Activated CD8-positive, alpha-beta T cell treated with anti-CD3 and anti-CD28 coated beads, Interleukin-2, amount 10 ng/mL, durations not matched to agents 7 days and 5 days (primary cell): ENCODE data around the gene TMEM151A. TPM values are rescaled to one million over a fixed set of nuclear protein-coding genes. Genes with fewer than 3 reads are reported as not detected.

Experiments used
- ATAC-seq: fragments of 150-1000 bp; cut with Tn5 transposase; one replicate; pipeline ENCODE4 v1.10.0; 2021; ENCODE audit warnings: moderate library complexity
- CTCF ChIA-PET: fragments of 350-600 bp; sonication (Branson Sonifier 250); formaldehyde crosslinking; loops from one replicate; lab custom pipeline; 2021; ENCODE audit warnings: antibody characterized with exemption; lab: Charles Lee
- POLR2A ChIA-PET: fragments of 350-600 bp; sonication (Branson Sonifier 250); formaldehyde crosslinking; loops from one replicate; lab custom pipeline; 2021; ENCODE audit warnings: antibody characterized with exemption; lab: Charles Lee
- DNase-seq: peaks from one replicate; pipeline ENCODE4 v3.0.0-alpha.2; 2020
- H3K27ac Mint-ChIP-seq: one replicate; pipeline ENCODE4 v1.8.0; 2021; ENCODE audit warnings: mild to moderate bottlenecking, mixed read lengths
- H3K27me3 Mint-ChIP-seq: one replicate; pipeline ENCODE4 v1.8.0; 2021; ENCODE audit warnings: low read depth, mixed read lengths
- H3K36me3 Mint-ChIP-seq: one replicate; pipeline ENCODE4 v1.8.0; 2021; ENCODE audit warnings: low read depth, mixed read lengths
- H3K4me1 Mint-ChIP-seq: one replicate; pipeline ENCODE4 v1.8.0; 2021; ENCODE audit warnings: low read depth, mixed read lengths
- H3K4me3 Mint-ChIP-seq: one replicate; pipeline ENCODE4 v1.8.0; 2021; ENCODE audit warnings: mild to moderate bottlenecking, mixed read lengths
- H3K9me3 Mint-ChIP-seq: one replicate; pipeline ENCODE4 v1.8.0; 2022; ENCODE audit warnings: mixed read lengths; ENCODE audit not compliant: insufficient read depth
- total RNA-seq, 2 experiments: library from RNA; stranded (reverse); gene quantifications; one replicate each; pipeline ENCODE4 v1.2.3, GENCODE V29; 2021

The TMEM151A gene
- total RNA-seq, 2 experiments from 2014 or later = not detected

GRCh38 chr11:66259956-66260355 lies 31.7 kb upstream of the TMEM151A start:
- POLR2A ChIA-PET = interaction anchor here (0.7 to 0.9 kb wide), 2 partner anchors 21 to 39 kb away, joined by 3 read pairs; no protein-coding TSS in a partner anchor
- DNase-seq (no peak), ATAC-seq (no peak)
- Mint-ChIP-seq H3K9me3 (no peaks in the 10 kb centered on the region), H3K27ac (peak overlapping the region; percentile 32), H3K27me3 (no peaks in the 10 kb centered on the region), H3K4me3 (no peak overlapping the region), H3K4me1 (peaks cover 37% of the 10 kb centered on the region), H3K36me3 (peaks cover 45% of the 10 kb centered on the region)
- CTCF ChIA-PET = interaction anchor here (1.0 to 3.8 kb wide), 5 partner anchors 22 to 192 kb away, joined by 4 to 15 read pairs (median 6); partner anchors contain the start of gene YIF1A

GRCh38 chr11:66261578-66261977 lies 30.1 kb upstream of the TMEM151A start:
- no peak overlapping the region for H3K27ac Mint-ChIP-seq

GRCh38 chr11:66262191-66262590 lies 29.5 kb upstream of the TMEM151A start:
- ATAC-seq (no peak), DNase-seq (no peak)
- H3K27ac Mint-ChIP-seq = no peak overlapping the region
- peaks cover 51% of the 10 kb centered on the region for H3K36me3 Mint-ChIP-seq
- no peaks in the 10 kb centered on the region for H3K9me3 Mint-ChIP-seq
- ChIA-PET CTCF (interaction anchor here (1.2 to 3.8 kb wide), 2 partner anchors 20 to 26 kb away, joined by 4 to 15 read pairs; partner anchors contain the start of gene YIF1A), POLR2A (no interaction called here)
- peaks cover 24% of the 10 kb centered on the region for H3K4me1 Mint-ChIP-seq
- H3K27me3 Mint-ChIP-seq = no peaks in the 10 kb centered on the region
- H3K4me3 Mint-ChIP-seq = no peak overlapping the region

More at GRCh38 chr11:66261578-66261977, 30.1 kb upstream of the TMEM151A start:
- peaks cover 45% of the 10 kb centered on the region for H3K36me3 Mint-ChIP-seq
- ATAC-seq (no peak), DNase-seq (no peak)
- no peak overlapping the region for H3K4me3 Mint-ChIP-seq
- ChIA-PET POLR2A (no interaction called here), CTCF (interaction anchor here (1.2 to 3.8 kb wide), 2 partner anchors 20 to 27 kb away, joined by 4 to 15 read pairs; partner anchors contain the start of gene YIF1A)
- H3K9me3 Mint-ChIP-seq = no peaks in the 10 kb centered on the region
- H3K4me1 Mint-ChIP-seq = peaks cover 25% of the 10 kb centered on the region
- H3K27me3 Mint-ChIP-seq = no peaks in the 10 kb centered on the region

- no peaks in the 10 kb centered on the region for H3K27me3 Mint-ChIP-seq
- DNase-seq (no peak), ATAC-seq (no peak)
- H3K36me3 Mint-ChIP-seq = peaks cover 52% of the 10 kb centered on the region
- H3K4me3 Mint-ChIP-seq = no peak overlapping the region
- peak overlapping the region; percentile 52 for H3K27ac Mint-ChIP-seq
- peaks cover 27% of the 10 kb centered on the region for H3K4me1 Mint-ChIP-seq
- CTCF ChIA-PET = interaction anchor here (3.8 kb wide), 1 partner anchor 19 kb away, joined by 15 read pairs; no protein-coding TSS in a partner anchor
- POLR2A ChIA-PET = no interaction called here
- H3K9me3 Mint-ChIP-seq = no peaks in the 10 kb centered on the region
Observed at GRCh38 chr11:66262696-66263095, 29.0 kb upstream of the TMEM151A start.

- ATAC-seq (no peak), DNase-seq (no peak)
- H3K36me3 Mint-ChIP-seq = peaks cover 52% of the 10 kb centered on the region
- peaks cover 32% of the 10 kb centered on the region for H3K4me1 Mint-ChIP-seq
- ChIA-PET POLR2A (no interaction called here), CTCF (interaction anchor here (3.8 kb wide), 1 partner anchor 19 kb away, joined by 15 read pairs; no protein-coding TSS in a partner anchor)
- no peaks in the 10 kb centered on the region for H3K27me3 Mint-ChIP-seq
- no peaks in the 10 kb centered on the region for H3K9me3 Mint-ChIP-seq
- peak overlapping the region; percentile 52 for H3K27ac Mint-ChIP-seq
- no peak overlapping the region for H3K4me3 Mint-ChIP-seq
Observed at GRCh38 chr11:66263231-66263630, 28.5 kb upstream of the TMEM151A start.

- ChIA-PET POLR2A (no interaction called here), CTCF (interaction anchor here (3.8 kb wide), 1 partner anchor 18 kb away, joined by 15 read pairs; no protein-coding TSS in a partner anchor)
- Mint-ChIP-seq H3K27ac (no peak overlapping the region), H3K4me1 (peaks cover 28% of the 10 kb centered on the region), H3K4me3 (no peak overlapping the region), H3K9me3 (no peaks in the 10 kb centered on the region), H3K36me3 (peaks cover 50% of the 10 kb centered on the region), H3K27me3 (no peaks in the 10 kb centered on the region)
- DNase-seq (no peak), ATAC-seq (no peak)
Observed at GRCh38 chr11:66263785-66264184, 27.9 kb upstream of the TMEM151A start.

GRCh38 chr11:66264383-66264782 lies 27.3 kb upstream of the TMEM151A start:
- no peak for ATAC-seq
- Mint-ChIP-seq H3K4me3 (no peak overlapping the region), H3K36me3 (peaks cover 47% of the 10 kb centered on the region), H3K27me3 (no peaks in the 10 kb centered on the region), H3K4me1 (peaks cover 22% of the 10 kb centered on the region), H3K27ac (no peak overlapping the region), H3K9me3 (no peaks in the 10 kb centered on the region)
- ChIA-PET CTCF (interaction anchor here (1.5 to 2.5 kb wide), 2 partner anchors 25 to 42 kb away, joined by 4 to 10 read pairs; partner anchors contain the start of gene YIF1A), POLR2A (no interaction called here)
- DNase-seq = no peak

GRCh38 chr11:66264914-66265313 lies 26.8 kb upstream of the TMEM151A start:
- Mint-ChIP-seq H3K27me3 (no peaks in the 10 kb centered on the region), H3K4me1 (peaks cover 23% of the 10 kb centered on the region), H3K27ac (no peak overlapping the region), H3K4me3 (no peak overlapping the region), H3K36me3 (peaks cover 46% of the 10 kb centered on the region), H3K9me3 (no peaks in the 10 kb centered on the region)
- ATAC-seq = no peak
- CTCF ChIA-PET = interaction anchor here (0.8 to 2.5 kb wide), 4 partner anchors 18 to 196 kb away, joined by 3 to 10 read pairs (median 4); partner anchors contain the start of gene YIF1A
- peak; percentile 58 for DNase-seq
- POLR2A ChIA-PET = no interaction called here

- DNase-seq (no peak), ATAC-seq (no peak)
- Mint-ChIP-seq H3K27ac (no peak overlapping the region), H3K9me3 (no peaks in the 10 kb centered on the region), H3K27me3 (no peaks in the 10 kb centered on the region), H3K4me1 (peaks cover 29% of the 10 kb centered on the region), H3K4me3 (no peak overlapping the region), H3K36me3 (peaks cover 48% of the 10 kb centered on the region)
- POLR2A ChIA-PET = interaction anchor here (0.6 to 0.7 kb wide), 2 partner anchors 12 to 40 kb away, joined by 3 to 4 read pairs; no protein-coding TSS in a partner anchor
- CTCF ChIA-PET = interaction anchor here (0.8 to 2.5 kb wide), 4 partner anchors 17 to 197 kb away, joined by 3 to 10 read pairs (median 4); partner anchors contain the start of gene YIF1A
Observed at GRCh38 chr11:66265531-66266377, 25.9 kb upstream of the TMEM151A start.

- peak overlapping the region; percentile 84 for H3K4me3 Mint-ChIP-seq
Observed at GRCh38 chr11:66266378-66267038, 25.2 kb upstream of the TMEM151A start.

GRCh38 chr11:66267039-66267378 lies 24.7 kb upstream of the TMEM151A start:
- no peak for ATAC-seq
- CTCF ChIA-PET = interaction anchor here (1.2 to 6.6 kb wide), 5 partner anchors 14 to 407 kb away, joined by 3 to 64 read pairs (median 9); partner anchors contain the start of gene MUS81
- POLR2A ChIA-PET = interaction anchor here (1.0 to 1.6 kb wide), 6 partner anchors 12 to 187 kb away, joined by 3 to 15 read pairs (median 4); no protein-coding TSS in a partner anchor
- Mint-ChIP-seq H3K27ac (peak overlapping the region; percentile 98), H3K4me3 (peak overlapping the region; percentile 84), H3K36me3 (peaks cover 47% of the 10 kb centered on the region), H3K4me1 (peaks cover 36% of the 10 kb centered on the region), H3K27me3 (no peaks in the 10 kb centered on the region), H3K9me3 (no peaks in the 10 kb centered on the region)
- no peak for DNase-seq

More at GRCh38 chr11:66266378-66267038, 25.2 kb upstream of the TMEM151A start:
- Mint-ChIP-seq H3K36me3 (peaks cover 44% of the 10 kb centered on the region), H3K4me1 (peaks cover 31% of the 10 kb centered on the region), H3K27me3 (no peaks in the 10 kb centered on the region), H3K9me3 (no peaks in the 10 kb centered on the region), H3K27ac (peak overlapping the region; percentile 98)
- DNase-seq (no peak), ATAC-seq (no peak)
- CTCF ChIA-PET = interaction anchor here (1.2 to 2.5 kb wide), 2 partner anchors 21 to 44 kb away, joined by 4 to 10 read pairs; no protein-coding TSS in a partner anchor
- POLR2A ChIA-PET = interaction anchor here (0.6 to 0.7 kb wide), 2 partner anchors 12 to 41 kb away, joined by 3 to 4 read pairs; no protein-coding TSS in a partner anchor
